RWPE2 (cell line): Measurements from ENCODE around the gene AKR1C1.
A peak's percentile ranks its signal among the peaks of the same experiment; 100 is the strongest.
"Not testable (repeated sequence)": the region's sequence is repeated elsewhere in the genome, so short reads cannot be mapped to it uniquely, and the experiment has no call there.

ENCODE experiments used
- ATAC-seq: fragments of 200-7000 bp; cut with Tn5 transposase; 3 replicates; pipeline ENCODE4 v1.9.1; 2021; ENCODE audit warnings: low read depth
- DNase-seq: peaks from one replicate; pipeline ENCODE4 v3.0.0-alpha.2; 2020; ENCODE audit warnings: low spot score
- H3K27ac ChIP-seq: fragments of 450-650 bp; 2 replicates; pipeline ENCODE4 v1.5.1; 2017; ENCODE audit warnings: mild to moderate bottlenecking; ENCODE audit not compliant: poor library complexity, severe bottlenecking
- H3K27me3 ChIP-seq: fragments of 250-450 bp; sonication (Bioruptor Pico); 2 replicates; pipeline ENCODE4 v1.5.1; 2021; ENCODE audit warnings: mild to moderate bottlenecking, moderate library complexity; ENCODE audit not compliant: insufficient read depth, poor library complexity, severe bottlenecking
- H3K36me3 ChIP-seq: fragments of 250-450 bp; sonication (Bioruptor Pico); 2 replicates; pipeline ENCODE4 v1.5.1; 2020; ENCODE audit warnings: low read depth, mild to moderate bottlenecking, moderate library complexity
- H3K4me1 ChIP-seq: fragments of 250-450 bp; sonication (Bioruptor Pico); 2 replicates; pipeline ENCODE4 v1.5.1; 2021; ENCODE audit warnings: mild to moderate bottlenecking, moderate library complexity; ENCODE audit not compliant: insufficient read depth, poor library complexity, severe bottlenecking
- H3K4me3 ChIP-seq: fragments of 250-450 bp; sonication (Bioruptor Pico); 2 replicates; pipeline ENCODE4 v1.5.1; 2021; ENCODE audit warnings: mild to moderate bottlenecking, moderate library complexity; ENCODE audit not compliant: severe bottlenecking
- H3K9me3 ChIP-seq: fragments of 250-450 bp; sonication (Bioruptor Pico); 2 replicates; pipeline ENCODE4 v1.5.1; 2021; ENCODE audit warnings: mild to moderate bottlenecking, moderate library complexity; ENCODE audit not compliant: severe bottlenecking
- TF ChIP-seq, protein P1 (sequence below): fragments of 450-650 bp; IDR thresholded peaks from one replicate; pipeline ENCODE4 v1.5.1; 2017; ENCODE audit warnings: mild to moderate bottlenecking, moderate library complexity; ENCODE audit not compliant: poor library complexity, severe bottlenecking

Gene AKR1C1

DNA sequence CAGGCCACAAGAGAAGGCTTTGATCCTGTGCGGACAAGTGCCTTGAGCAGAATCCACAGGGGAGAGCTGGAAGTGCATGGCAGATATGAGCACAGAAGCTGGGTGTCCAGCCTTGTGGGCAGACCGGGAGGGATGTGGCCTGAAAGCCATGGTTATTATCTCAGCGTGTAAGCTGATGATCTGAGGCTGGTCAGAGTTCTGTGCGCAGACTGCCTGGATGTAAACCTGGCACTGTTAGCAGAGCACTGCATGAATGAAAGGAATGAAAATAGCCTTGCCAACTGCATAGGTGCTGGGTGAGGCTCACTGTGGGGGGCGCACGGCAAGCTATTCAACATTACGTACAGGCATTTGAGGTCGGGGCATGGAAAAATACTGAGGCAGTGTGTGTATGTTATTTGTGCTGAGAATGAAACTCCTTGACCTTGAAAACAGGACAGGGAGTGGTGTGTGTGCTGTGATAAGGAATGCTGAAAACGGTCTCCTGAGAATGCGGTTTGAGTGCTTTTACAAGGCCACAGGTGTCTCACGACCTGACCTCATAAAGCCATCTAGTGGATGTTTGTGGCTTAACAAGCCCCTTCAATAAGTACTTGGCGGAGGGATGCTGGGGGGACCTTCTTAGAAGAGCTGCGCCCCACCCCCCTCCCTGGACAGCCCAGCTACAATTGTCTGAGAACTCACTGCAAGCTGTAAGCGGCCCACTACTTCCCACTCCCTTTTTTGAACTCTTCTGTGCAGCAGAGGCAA lies 18.7 kb downstream of the AKR1C1 start:
- ATAC-seq = peak; percentile 44; the same call in 2 of the 3 replicates
- no peak overlapping the region for H3K27ac ChIP-seq
- TF ChIP-seq, protein P1, sequence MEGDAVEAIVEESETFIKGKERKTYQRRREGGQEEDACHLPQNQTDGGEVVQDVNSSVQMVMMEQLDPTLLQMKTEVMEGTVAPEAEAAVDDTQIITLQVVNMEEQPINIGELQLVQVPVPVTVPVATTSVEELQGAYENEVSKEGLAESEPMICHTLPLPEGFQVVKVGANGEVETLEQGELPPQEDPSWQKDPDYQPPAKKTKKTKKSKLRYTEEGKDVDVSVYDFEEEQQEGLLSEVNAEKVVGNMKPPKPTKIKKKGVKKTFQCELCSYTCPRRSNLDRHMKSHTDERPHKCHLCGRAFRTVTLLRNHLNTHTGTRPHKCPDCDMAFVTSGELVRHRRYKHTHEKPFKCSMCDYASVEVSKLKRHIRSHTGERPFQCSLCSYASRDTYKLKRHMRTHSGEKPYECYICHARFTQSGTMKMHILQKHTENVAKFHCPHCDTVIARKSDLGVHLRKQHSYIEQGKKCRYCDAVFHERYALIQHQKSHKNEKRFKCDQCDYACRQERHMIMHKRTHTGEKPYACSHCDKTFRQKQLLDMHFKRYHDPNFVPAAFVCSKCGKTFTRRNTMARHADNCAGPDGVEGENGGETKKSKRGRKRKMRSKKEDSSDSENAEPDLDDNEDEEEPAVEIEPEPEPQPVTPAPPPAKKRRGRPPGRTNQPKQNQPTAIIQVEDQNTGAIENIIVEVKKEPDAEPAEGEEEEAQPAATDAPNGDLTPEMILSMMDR = peak; percentile 62
- no peaks in the 10 kb centered on the region for H3K9me3 ChIP-seq
- no peak overlapping the region for H3K4me3 ChIP-seq
- no peaks in the 10 kb centered on the region for H3K27me3 ChIP-seq
- H3K36me3 ChIP-seq = no peaks in the 10 kb centered on the region
- no peak for DNase-seq
- H3K4me1 ChIP-seq = no peaks in the 10 kb centered on the region

DNA sequence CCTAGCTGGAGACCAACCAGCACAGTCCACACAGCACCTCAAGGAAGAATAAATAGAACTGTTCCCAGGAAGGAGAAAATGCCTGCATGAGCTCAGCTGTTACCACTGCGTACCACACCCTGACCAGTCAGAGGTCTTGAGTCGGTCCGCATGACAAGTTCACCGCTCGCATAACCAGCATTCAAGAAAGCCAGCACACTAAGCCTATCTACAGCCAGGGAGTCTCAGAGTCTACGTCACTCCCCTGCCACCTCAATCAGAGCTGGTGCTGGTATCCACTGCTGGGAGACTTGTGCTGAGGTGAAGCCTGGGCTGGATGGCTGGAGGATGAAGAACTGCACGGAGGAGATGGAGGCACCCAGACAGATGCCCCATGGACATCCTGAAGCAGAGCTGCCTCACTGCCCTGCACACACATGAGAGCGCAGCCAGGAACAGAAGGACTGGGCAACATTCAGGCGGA lies 19.6 kb downstream of the AKR1C1 start:
- Histone ChIP-seq H3K4me3 (no peak overlapping the region), H3K4me1 (no peaks in the 10 kb centered on the region), H3K36me3 (no peaks in the 10 kb centered on the region), H3K9me3 (no peaks in the 10 kb centered on the region), H3K27ac (no peak overlapping the region), H3K27me3 (no peaks in the 10 kb centered on the region)
- no peak for DNase-seq
- no peak for ATAC-seq
- TF ChIP-seq, protein P1 = no peak

DNA sequence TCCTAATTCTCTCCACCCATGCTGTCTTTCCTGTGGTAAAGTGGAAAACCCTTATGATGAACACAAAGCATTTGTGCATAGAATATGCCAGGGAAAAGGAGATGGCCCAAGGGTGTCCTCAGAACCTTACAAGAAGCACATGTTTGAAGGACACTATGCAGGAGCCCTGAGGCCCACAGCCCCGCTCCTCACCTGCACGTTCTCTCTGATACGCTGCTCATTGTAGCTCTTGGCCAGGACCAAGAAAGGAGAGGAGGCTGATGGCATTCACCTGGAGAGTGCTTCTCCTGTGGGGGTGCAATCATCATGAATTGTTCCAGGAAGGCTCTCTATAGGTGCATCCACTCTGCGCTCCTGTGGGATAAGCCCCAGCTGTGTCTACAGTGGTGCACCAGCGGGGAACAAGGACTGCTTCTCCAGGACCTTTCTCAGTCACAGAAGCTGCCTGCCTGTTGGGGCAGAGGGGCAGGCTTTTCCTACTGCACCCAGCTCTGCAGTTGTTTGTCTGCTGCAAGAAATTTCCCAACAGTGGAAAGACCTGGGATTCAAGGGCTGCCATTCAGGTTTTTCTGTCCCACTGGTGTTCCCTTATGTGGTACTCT lies 20.5 kb downstream of the AKR1C1 start:
- ATAC-seq = no peak
- H3K9me3 ChIP-seq = no peaks in the 10 kb centered on the region
- H3K4me3 ChIP-seq = no peak overlapping the region
- H3K4me1 ChIP-seq = no peaks in the 10 kb centered on the region
- DNase-seq = no peak
- no peak overlapping the region for H3K27ac ChIP-seq
- H3K36me3 ChIP-seq = no peaks in the 10 kb centered on the region
- TF ChIP-seq, protein P1 = no peak
- H3K27me3 ChIP-seq = no peaks in the 10 kb centered on the region

DNA sequence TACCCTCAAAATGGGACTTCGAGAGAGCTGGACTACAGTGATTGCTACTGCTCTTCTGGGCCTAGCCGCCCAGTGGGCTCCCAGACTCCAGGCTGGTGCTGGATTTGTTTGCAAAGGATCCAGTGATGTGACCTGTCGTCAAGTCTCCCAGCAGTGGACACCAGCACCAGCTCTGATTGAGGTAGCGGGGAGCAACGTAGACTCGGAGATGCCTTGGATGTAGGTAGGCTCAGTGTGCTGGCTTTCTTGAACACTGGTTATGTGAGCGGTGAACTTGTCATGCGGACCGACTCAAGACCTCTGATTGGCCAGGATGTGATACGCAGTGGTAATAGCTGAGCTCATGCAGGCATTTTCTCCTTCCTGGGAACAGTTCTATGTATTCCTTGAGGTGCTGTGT lies 21.0 kb downstream of the AKR1C1 start:
- DNase-seq (no peak), ATAC-seq (no peak)
- Histone ChIP-seq H3K4me3 (no peak overlapping the region), H3K36me3 (no peaks in the 10 kb centered on the region), H3K4me1 (no peaks in the 10 kb centered on the region), H3K27me3 (no peaks in the 10 kb centered on the region), H3K9me3 (no peaks in the 10 kb centered on the region), H3K27ac (no peak overlapping the region)
- TF ChIP-seq, protein P1 = no peak

DNA sequence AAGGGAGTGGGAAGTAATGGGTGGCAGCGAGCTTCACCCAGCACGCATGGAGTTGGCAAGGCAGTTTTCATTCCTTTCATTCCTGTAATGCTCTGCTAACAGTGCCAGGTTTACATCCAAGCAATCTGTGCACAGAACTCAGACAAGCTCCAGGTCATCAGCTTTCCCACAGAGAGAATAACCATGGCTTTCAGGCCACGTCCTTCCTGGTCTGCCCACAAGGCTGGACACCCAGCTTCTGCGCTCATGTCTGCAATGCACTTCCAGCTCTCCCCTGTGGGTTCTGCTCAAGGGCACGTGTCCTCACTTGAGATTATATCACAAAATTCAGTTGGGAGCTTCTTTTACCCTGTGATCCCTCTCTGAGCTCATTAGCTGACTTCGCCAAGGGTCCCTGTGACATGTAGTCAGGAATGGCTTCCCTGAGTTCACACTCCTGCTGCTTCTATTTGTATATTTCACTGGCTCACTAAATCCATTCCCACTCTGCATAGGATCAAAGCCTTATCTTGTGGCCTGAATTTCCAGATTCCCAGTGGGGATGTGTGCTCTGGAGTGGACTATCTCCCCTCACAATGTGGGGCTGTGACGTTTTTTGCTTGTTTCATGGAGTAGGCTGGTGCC lies 21.9 kb downstream of the AKR1C1 start:
- ATAC-seq = no peak
- TF ChIP-seq, protein P1 = no peak
- H3K4me1 ChIP-seq = no peaks in the 10 kb centered on the region
- no peaks in the 10 kb centered on the region for H3K9me3 ChIP-seq
- H3K36me3 ChIP-seq = no peaks in the 10 kb centered on the region
- DNase-seq = no peak
- no peak overlapping the region for H3K4me3 ChIP-seq
- H3K27me3 ChIP-seq = no peaks in the 10 kb centered on the region
- no peak overlapping the region for H3K27ac ChIP-seq

DNA sequence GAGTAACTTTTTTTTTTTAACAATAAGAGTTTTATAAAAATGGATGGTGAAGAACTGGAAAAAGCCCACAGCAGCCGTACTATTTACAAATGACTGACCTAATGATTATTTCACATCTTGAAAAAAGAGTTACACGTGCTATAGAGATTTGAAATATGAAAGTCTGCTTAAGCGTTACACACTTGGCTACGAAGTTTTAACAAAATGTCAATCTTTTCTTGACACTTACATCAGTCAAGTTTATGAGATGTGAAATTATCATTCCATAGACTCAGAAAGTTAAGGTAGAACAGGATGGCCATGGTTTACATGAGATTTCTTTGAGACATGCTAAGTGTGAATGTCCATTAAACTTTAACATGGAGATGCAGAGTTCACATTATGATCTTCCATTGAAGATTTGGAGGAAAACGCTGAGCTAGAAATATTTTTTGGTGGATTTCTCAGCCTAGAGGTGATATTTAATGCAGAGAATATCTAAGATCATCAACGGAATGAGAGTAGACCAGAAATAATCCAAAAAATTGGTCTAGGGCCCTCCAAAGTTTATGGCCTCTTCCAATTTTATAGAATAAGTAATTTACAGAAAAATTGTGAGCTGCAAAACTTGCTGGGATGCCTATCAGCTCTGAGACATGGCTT lies 24.9 kb downstream of the AKR1C1 start:
- not testable (repeated sequence) for H3K4me3 ChIP-seq, H3K9me3 ChIP-seq, ATAC-seq, H3K27me3 ChIP-seq, H3K27ac ChIP-seq, H3K36me3 ChIP-seq, DNase-seq, H3K4me1 ChIP-seq
